GM19452 (cell line): ENCODE data around the gene ADCY9.
"Not testable (repeated sequence)": the region's sequence is repeated elsewhere in the genome, so short reads cannot be mapped to it uniquely, and the experiment has no call there.

ENCODE experiments used
- ATAC-seq: cut with Tn5 transposase; IDR thresholded peaks from one replicate; pipeline ENCODE4 v1.9.1; 2021; ENCODE audit not compliant: unreplicated experiment

Gene ADCY9

GRCh38 chr16:4038448-4038847, 77.8 kb downstream of the ADCY9 start:
- no peak for ATAC-seq

- not testable (repeated sequence) for ATAC-seq
Measured at GRCh38 chr16:4036952-4037351, 79.3 kb downstream of the ADCY9 start.

DNA sequence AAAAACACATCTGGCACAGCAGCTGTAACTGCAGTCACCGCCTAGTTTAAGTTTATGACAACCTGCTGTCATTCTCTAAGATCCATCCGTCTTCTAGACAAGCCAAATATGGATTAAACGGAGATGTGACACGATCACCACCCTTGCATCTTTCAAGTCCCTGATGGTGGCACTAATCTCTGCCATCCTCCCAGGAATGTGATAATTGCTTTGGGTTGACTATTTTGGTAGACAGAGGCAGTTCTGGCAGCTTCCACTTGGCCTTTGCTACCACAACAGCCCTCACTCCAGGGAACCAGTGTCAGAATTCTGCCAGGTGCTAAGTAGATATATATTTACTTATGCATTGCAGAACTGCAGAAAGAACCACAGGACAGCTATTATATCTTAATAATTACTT, 81.3 kb downstream of the ADCY9 start:
- no peak for ATAC-seq

GRCh38 chr16:4033951-4034350, 82.3 kb downstream of the ADCY9 start:
- ATAC-seq, result no peak

- no peak for ATAC-seq
Measured at GRCh38 chr16:4032768-4033167, 83.5 kb downstream of the ADCY9 start.

- no peak for ATAC-seq
Measured at GRCh38 chr16:4028144-4028543, 88.1 kb downstream of the ADCY9 start.

GRCh38 chr16:4026854-4027253, 89.4 kb downstream of the ADCY9 start:
- ATAC-seq, result no peak

GRCh38 chr16:4025428-4025827, 90.8 kb downstream of the ADCY9 start:
- no peak for ATAC-seq

- ATAC-seq, result no peak
Measured at GRCh38 chr16:4021916-4022315, 94.3 kb downstream of the ADCY9 start.

- peak; percentile 64 for ATAC-seq
Measured at GRCh38 chr16:4021070-4021779, 95.0 kb downstream of the ADCY9 start.

- ATAC-seq, result no peak
Measured at GRCh38 chr16:4019371-4019791, 96.9 kb downstream of the ADCY9 start.

DNA sequence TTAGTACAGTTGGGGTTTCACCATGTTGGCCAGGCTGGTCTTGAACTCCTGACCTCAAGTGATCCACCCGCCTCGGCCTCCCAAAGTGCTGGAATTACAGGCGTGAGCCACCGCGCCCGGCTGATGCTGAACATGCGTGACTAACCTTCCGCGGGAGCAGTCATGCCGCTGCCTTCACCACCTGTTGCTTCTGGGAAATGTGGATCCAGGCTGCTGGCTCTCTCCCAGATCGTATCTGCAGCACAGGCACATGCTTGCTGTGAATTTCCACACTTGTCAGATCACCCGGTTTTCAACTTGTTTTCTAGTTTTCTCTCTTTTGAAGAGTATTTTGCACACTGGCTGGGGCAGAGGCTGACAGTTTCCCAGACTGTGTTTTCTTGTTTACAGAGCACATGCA, 97.9 kb downstream of the ADCY9 start:
- no peak for ATAC-seq

- ATAC-seq, result no peak
Measured at GRCh38 chr16:4017807-4018206, 98.4 kb downstream of the ADCY9 start.

DNA sequence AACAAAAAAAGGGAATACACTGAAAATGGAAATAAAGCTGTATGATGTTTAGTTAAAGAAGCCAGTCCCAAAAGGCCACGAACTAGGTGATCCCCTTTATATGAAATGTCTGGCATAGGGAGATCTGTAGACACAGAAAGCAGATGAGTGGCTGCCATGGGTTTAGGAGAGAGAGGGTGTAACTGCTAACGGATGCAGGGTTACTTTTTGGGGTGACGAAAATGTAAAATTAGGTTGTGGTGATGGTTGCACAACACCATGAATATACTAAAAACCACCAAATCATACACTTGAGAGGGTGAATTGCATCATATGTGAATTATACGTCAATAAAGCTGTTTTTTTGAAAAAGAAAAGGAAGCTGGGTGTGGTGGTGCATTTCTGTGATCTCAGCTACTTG, 99.6 kb downstream of the ADCY9 start:
- no peak for ATAC-seq

- ATAC-seq, result no peak
Measured at GRCh38 chr16:4016005-4016352, 100.3 kb downstream of the ADCY9 start.

DNA sequence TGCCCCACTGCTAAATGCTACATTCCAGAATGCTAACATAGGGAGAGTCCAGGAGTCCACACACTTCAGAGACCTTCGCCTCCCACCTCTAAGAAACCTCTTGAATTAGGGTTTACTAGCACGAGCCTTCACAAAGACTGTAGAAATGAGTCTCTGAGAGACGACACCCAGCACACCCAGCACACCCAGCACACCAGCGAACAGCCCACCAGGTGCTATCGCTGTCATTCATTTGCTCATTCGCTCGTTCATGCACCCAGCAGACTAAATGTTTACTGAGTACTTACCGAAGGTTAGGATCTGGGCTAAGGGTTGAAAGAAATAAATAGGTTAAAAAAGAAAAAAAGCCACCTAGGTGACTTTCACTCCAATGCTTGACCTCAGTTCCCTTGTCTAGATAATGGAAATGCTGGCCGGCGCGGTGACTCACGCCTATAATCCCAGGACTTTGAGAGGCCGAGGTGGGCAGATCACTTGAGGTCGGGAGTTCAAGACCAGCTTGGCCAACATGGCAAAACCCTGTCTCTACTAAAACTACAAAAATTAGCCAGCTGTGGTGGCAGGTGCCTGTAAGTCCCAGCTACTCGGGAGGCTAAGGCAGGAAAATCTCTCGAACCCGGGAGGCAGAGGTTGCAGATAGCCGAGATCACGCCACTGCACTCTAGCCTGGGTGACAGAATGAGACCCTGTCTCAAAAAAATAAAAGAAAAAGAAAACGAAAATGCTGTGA, 100.8 kb downstream of the ADCY9 start:
- ATAC-seq, result no peak

- no peak for ATAC-seq
Measured at GRCh38 chr16:4011940-4012629, 104.2 kb downstream of the ADCY9 start.

DNA sequence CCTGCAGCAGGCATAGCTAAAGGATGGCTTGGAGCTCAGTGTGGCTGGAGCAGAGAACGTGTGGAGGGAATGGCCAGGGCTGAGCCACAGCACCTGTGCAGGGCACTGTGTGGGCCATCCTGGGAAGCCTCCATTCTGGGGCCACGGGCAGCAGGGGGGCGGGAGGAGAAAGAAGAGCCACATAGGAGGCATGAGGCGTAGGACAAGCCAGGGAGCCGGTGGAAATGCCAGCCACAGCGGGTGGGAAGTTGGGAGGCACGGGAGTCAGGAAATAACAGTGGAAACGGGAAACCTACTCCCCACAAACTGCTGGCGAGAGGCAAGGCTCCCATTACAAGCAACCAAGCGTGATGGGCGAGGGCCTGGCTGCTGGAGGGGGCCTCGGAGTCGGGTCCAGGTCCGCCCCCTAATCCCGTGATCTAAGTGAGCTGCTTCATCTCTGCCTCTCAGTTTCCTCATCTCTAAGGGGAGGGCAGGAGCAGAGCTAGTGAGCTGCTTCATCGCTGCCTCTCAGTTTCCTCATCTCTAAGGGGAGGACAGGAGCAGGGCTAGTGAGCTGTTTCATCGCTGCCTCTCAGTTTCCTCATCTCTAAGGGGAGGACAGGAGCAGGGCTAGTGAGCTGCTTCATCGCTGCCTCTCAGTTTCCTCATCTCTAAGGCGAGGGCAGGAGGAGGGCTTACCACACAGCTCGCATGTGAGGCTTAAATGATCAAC, 104.9 kb downstream of the ADCY9 start:
- no peak for ATAC-seq

- no peak for ATAC-seq
Measured at GRCh38 chr16:4010225-4011158, 105.8 kb downstream of the ADCY9 start.

- ATAC-seq, result no peak
Measured at GRCh38 chr16:4009177-4009576, 107.1 kb downstream of the ADCY9 start.
